GM21367 (cell line): ENCODE measurements around the gene HAVCR1.
"Not testable (repeated sequence)": the region's sequence is repeated elsewhere in the genome, so short reads cannot be mapped to it uniquely, and the experiment has no call there.

Experiments used
- ATAC-seq: cut with Tn5 transposase; IDR thresholded peaks from one replicate; pipeline ENCODE4 v1.9.1; 2021; ENCODE audit not compliant: unreplicated experiment

HAVCR1 gene

DNA sequence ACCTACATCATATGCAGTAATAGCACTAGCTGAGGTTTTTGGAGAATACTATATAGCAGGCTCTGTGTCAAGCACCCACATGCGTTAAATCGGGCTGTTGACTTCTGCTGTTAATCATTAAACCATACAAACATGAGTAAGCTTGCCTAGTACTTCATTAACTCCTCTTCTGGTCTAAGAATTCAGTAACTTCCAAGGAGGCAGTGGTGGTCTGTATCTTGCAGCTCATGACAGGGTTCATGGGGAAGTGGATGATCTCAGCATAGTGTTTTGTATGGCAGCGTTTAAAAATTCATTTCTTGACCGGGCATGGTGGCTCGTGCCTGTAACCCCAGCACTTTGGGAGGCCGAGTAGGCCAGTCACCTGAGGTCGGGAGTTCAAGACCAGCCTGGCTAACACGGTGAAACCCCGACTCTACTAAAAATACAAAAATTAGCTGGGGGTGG lies at the start of gene HAVCR1:
Gene HAVCR1, minus strand, starts transcription at position 24 of the 447 bp plus-strand sequence. CDS start 1,173 bp downstream, outside the sequence.
- ATAC-seq = no peak

DNA sequence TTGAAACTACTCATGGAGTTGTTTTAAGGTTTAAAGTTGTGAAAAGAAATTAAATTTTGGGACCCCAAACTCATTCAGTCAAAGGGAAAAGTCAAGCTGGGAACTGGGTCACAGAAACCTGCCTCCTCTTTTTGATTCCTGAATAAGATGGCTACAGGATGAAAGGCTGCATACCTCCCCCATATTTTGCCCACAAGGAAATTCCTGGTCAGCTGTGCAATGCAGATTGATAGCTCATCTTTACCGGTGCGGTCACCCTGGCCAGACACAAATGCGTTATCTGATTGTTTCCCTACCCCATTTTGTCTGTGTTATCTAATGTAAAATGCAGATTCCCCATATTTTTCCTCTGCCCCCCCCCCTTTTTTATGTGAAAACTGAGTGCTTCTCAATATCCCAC lies 48.6 kb upstream of the HAVCR1 start:
- no peak for ATAC-seq

- no peak for ATAC-seq
Observed at GRCh38 chr5:157106630-157107461, 47.9 kb upstream of the HAVCR1 start.

DNA sequence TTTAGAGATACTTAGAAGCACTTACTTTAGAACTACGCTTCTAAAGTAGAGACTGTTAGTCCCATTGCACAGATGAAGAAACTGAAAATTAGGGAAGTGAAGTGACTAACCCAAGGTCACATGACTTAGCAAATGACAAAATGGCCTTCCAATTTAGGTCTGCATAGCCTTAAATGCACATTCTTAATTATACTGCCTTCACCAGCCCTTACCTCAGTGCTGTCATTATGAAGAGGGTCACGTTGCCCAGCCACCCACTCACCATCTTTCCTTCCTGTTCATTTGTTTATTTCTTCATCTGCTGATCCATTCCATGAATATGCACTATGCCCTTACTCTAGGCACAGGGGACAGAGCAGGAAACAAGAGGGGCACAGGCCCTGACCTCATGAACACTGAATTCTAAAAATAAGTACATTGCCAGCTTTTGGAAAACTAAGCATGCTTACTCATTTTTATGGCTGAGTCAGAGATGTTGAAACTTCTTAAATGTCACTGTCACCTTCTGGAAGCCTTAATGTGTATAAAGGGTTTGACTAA lies 41.3 kb upstream of the HAVCR1 start:
- no peak for ATAC-seq

- no peak for ATAC-seq
Observed at GRCh38 chr5:157088342-157088990, 29.6 kb upstream of the HAVCR1 start.

- no peak for ATAC-seq
Observed at GRCh38 chr5:157086751-157087359, 27.9 kb upstream of the HAVCR1 start.

- no peak for ATAC-seq
Observed at GRCh38 chr5:157085930-157086329, 27.0 kb upstream of the HAVCR1 start.

DNA sequence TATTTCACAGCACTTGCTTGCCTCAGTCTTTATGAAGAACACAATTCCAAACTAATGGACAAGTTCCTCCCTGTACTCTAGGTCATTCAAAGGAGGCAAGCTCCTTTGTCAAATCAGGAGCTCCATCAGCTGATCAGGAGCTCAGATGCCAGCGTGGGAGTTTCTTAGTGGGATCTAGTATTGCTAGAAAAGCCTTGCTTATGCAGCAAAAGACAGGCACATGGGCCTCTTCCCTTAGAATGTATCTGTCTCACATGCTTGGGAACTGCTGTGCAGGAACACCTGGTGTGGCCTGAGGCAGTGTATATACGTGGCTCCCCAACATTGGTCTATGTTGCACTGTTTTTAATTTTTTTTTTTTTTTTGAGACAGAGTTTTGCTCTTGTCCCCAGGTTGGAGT lies 21.4 kb upstream of the HAVCR1 start:
- ATAC-seq = no peak

- no peak for ATAC-seq
Observed at GRCh38 chr5:157076558-157076957, 17.6 kb upstream of the HAVCR1 start.

DNA sequence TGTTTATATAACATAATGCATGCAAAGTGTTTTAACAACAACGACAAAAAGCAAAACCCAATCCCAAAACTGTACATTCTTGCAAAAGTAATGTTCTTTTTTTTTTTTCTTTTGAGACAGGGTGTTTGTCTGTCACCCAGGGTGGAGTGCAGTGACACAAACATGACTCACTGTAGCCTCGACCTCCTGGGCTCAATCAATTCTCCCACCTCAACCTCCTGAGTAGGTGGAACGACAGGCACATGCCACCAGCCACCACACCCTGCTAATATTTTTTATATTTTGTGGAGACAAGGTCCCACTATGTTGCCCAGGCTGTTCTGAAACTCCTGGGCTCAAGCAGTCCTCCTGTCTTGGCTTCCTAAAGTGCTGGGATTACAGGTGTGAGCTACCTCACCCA lies 13.6 kb upstream of the HAVCR1 start:
- no peak for ATAC-seq

GRCh38 chr5:157069949-157070348 lies 11.0 kb upstream of the HAVCR1 start:
- no peak for ATAC-seq

GRCh38 chr5:157068785-157069184 lies 9.9 kb upstream of the HAVCR1 start:
- ATAC-seq = no peak

- ATAC-seq = no peak
Observed at GRCh38 chr5:157068339-157068738, 9.4 kb upstream of the HAVCR1 start.

- ATAC-seq = no peak
Observed at GRCh38 chr5:157067005-157067404, 8.1 kb upstream of the HAVCR1 start.

DNA sequence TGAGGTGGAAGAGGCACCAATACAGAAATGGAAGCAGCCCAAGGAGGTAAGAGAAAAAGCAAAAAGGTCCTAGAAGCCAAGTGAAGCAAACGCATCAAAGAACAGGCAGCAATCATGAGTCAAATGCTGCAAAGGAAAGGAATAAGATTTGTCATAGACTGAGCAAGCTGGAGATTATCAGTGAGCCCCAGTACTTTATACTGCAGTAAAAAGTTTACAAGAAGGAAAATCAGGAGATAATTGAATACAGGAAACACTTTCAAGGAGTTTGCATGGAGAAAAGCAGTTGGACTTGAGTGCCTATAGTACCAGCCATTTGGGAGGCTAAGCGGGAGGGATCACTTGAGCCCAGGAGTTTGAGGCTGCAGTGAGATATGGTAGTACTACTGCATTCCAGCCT lies 7.2 kb upstream of the HAVCR1 start:
- ATAC-seq = no peak

DNA sequence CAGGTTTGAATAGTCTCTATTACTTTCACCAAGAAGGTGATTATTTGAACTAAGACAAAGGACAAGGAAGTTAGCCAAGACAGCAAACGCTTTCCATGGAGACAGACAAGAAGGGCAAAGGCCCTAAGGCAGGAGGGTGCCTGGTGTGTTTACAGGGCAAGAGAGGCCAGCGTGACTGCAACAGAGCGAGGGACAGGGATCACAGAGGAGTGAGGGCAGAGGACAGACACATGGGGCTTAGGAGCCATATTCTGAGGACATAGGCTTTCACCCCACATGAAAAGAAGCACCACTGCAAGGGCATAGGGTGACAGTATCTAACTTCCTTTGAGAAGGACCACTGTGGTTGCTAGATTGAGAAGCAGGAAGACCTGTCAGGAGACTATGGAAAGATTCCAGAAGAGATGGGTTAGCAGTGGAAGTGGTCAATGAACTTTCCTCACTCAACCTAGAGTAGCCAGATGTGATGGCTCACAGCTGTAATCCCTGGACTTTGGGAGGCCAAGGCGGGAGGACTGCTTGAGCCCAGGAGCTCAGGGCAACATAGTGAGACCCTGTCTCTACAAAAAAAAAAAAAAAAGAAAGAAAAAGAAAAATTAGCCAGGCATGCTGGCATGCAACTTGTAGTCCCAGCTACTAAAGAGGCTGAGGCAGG lies 5.0 kb upstream of the HAVCR1 start:
- ATAC-seq = no peak

GRCh38 chr5:157059891-157060290 lies 975 bp upstream of the HAVCR1 start:
- no peak for ATAC-seq

GRCh38 chr5:157057459-157058370 lies 1.2 kb downstream of the HAVCR1 start:
- no peak for ATAC-seq

DNA sequence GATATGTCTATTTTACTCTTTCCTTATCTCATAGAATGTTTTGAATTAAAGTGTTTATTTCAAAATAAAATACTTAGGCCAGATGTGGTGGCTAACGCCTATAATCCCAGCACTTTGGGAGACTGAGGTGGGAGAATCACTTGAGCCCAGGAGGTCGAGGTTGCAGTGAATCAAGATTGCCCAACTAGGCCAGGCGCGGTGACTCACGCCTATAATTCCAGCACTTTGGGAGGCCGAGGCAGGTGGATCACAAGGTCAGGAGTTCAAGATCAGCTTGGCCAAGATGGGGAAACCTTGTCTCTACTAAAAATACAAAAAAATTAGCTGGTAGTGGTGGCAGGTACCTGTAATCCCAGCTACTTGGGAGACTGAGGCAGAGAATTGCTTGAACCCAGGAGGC lies 2.1 kb downstream of the HAVCR1 start:
- not testable (repeated sequence) for ATAC-seq

GRCh38 chr5:157051604-157052245 lies 7.2 kb downstream of the HAVCR1 start:
- no peak for ATAC-seq
